ENCODE data around the gene OR10H5.
"Not testable (repeated sequence)": the region's sequence is repeated elsewhere in the genome, so short reads cannot be mapped to it uniquely, and the experiment has no call there.

The OR10H5 gene

DNA sequence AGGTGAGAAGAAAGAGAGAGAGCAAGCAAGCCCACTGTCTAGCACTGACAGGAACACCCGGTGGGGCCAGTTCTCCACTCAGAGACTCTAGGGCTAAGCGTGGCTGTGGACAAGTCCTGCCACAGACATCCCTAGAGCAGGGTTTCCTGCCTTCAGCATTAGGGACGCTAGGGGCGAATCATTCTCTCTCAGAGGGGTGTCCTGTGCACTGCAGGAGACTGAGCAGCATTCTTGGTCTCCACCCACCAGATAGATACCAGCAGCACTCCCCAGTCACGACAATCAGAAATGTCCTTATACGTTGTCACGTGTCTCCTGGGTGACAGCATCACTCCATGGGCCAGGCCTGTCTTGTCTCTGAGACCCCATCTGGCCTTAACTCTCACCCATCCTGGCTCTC is 26.5 kb downstream of the OR10H5 start:
- FAIRE-seq (no peak), DNase-seq (ENCODE audit: insufficient read length) (no peak)
- no peak for TF ChIP-seq POLR2AphosphoS5 (IDR thresholded peaks at IDR 0.05; ENCODE audit: low read depth, low read length)
- no peak for TF ChIP-seq TAF1 (IDR thresholded peaks at IDR 0.05; ENCODE audit: borderline replicate concordance, low read depth, low read length)
- no peak for TF ChIP-seq POLR2A (IDR thresholded peaks at IDR 0.05; ENCODE audit: low read depth, low read length)

DNA sequence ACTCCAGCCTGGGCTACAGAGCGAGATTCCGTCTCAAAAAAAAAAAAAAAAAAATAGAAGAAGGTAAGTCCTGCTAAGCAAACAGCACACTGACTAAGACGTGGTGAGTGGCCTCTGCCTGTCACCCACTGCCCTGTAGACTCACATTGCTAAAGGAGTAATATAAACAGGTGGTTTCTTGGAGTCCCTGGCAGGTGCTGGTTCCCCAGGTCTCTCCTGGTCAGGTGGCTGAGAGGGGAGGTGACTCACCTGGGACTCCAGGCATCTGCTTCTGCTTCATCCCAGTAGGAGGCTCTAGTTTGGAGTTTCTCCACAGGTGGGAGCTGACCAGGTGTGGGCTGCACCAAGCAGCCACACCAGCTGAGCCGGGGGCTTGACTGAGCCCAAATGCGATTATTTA is 27.8 kb downstream of the OR10H5 start, which contains the start of gene OR10H1:
Gene OR10H1 (minus strand): TSS at position 359 of the 400 bp plus-strand sequence. CDS start 7,627 bp downstream, outside the sequence.
- no peak for FAIRE-seq
- no peak for DNase-seq (ENCODE audit: insufficient read length)
- TF ChIP-seq POLR2AphosphoS5 (IDR thresholded peaks at IDR 0.05; ENCODE audit: low read depth, low read length), result no peak
- TF ChIP-seq TAF1 (IDR thresholded peaks at IDR 0.05; ENCODE audit: borderline replicate concordance, low read depth, low read length), result no peak
- TF ChIP-seq POLR2A (IDR thresholded peaks at IDR 0.05; ENCODE audit: low read depth, low read length), result no peak

DNA sequence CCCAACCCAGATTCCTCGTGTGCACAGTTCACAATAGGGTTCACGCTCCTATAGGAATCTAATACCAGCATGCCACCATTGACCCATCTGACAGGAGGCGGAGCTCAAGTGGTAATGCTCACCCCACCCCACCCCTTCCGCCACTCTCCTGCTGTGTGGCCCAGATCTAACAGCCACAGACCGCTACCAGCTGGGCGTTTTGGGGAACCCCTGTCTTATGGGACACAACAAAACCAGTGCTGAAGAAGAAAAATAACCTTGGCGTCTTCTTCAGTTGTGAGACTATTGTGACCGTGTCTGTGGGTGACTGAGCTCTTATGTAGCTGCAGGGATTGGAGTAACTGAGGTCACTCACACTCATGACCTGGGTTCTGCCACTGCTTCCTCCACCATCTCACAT is 33.2 kb downstream of the OR10H5 start:
- no peak for DNase-seq (ENCODE audit: insufficient read length)
- no peak for FAIRE-seq
- TF ChIP-seq POLR2AphosphoS5 (IDR thresholded peaks at IDR 0.05; ENCODE audit: low read depth, low read length) (no peak), POLR2A (IDR thresholded peaks at IDR 0.05; ENCODE audit: low read depth, low read length) (no peak), TAF1 (IDR thresholded peaks at IDR 0.05; ENCODE audit: borderline replicate concordance, low read depth, low read length) (no peak)

DNA sequence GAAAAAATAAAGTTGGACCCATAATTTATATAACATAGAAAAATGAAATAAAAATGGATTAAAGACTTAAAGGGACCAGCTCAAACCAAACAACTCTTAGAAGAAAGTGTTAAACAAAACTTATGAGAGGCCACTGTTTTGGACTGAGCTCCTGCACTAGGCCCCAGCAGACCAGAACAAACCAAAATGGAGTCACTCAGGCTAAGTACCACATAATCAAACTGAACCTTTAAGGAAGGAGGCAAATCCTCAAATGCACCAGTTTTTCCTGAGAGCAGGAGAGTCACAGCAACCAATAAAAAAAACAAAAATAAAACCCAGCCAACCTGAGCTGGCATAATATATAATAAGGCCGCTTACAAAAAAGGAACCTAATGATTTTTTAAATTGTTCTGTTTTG is 38.3 kb downstream of the OR10H5 start:
- FAIRE-seq (no peak), DNase-seq (ENCODE audit: insufficient read length) (no peak)
- TF ChIP-seq TAF1 (IDR thresholded peaks at IDR 0.05; ENCODE audit: borderline replicate concordance, low read depth, low read length), result no peak
- TF ChIP-seq POLR2A (IDR thresholded peaks at IDR 0.05; ENCODE audit: low read depth, low read length), result no peak
- no peak for TF ChIP-seq POLR2AphosphoS5 (IDR thresholded peaks at IDR 0.05; ENCODE audit: low read depth, low read length)

DNA sequence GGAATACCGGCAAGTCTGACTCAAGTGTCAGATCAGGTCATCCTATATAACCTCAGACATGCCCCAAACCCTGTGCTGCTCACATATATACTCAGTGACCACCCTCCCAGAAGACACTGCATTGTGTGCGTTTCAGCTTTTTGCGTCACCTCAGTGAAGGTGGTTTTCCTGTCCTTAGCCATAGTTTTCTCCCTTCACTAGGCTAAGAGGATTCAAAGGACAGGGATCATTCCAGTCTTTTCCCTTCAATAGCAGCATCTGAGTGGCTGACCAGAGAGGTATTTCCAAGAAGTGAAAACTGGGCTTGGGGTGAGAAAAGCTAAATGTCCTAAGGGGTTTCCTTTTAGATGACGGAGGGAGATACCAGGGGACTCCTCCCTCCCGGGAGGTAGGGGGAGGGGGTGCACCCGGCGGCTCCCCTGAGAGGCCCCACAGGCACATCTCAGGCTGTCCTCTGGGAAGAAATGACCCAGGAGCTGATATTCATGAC is 40.7 kb downstream of the OR10H5 start:
- no peak for TF ChIP-seq TAF1 (IDR thresholded peaks at IDR 0.05; ENCODE audit: borderline replicate concordance, low read depth, low read length)
- no peak for TF ChIP-seq POLR2A (IDR thresholded peaks at IDR 0.05; ENCODE audit: low read depth, low read length)
- no peak for TF ChIP-seq POLR2AphosphoS5 (IDR thresholded peaks at IDR 0.05; ENCODE audit: low read depth, low read length)
- FAIRE-seq (no peak), DNase-seq (ENCODE audit: insufficient read length) (no peak)

DNA sequence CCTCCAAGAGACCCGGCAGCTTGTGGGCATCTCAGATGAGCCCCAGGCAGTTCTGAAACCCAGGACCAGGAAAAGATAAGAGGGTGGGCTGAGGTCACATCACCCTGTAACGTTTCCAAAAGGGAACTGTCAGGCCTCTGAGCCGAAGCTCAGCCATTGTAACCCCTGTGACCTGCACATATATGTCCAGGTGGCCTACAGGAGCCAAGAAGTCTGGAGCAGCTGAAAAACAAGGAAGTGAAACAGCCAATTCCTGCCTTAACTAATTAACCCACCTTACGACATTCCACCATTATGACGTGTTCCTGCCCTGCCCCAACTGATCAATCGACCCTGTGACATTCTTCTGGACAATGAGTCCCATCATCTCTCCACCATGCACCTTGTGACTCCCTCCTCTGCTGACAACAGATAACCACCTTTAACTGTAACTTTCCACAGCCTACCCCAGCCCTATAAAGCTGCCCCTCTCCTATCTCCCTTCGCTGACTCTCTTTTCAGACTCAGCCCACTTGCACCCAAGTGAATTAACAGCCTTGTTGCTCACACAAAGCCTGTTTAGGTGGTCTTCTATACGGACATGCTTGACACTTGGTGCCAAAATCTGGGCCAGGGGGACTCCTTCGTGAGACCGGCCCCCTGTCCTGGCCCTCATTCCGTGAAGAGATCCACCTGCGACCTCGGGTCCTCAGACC is 41.3 kb downstream of the OR10H5 start:
- FAIRE-seq; DNase-seq (ENCODE audit: insufficient read length): not testable (repeated sequence)

DNA sequence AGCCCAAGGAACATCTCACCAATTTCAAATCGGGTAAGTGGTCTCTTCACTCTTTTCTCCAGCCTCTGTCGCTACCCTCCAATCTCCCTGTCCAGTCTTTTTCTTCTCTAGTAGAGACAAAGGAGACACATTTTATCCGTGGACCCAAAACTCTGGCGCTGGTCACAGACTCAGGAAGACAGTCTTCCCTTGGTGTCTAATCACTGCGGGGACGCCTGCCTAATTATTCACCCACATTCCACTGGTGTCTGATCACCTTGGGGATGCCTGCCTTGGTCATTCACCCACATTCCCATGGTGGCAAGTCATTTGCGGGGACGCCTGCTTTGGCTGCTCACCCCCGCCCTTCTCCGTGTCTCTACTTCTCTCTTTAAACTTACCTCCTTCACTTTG is 41.8 kb downstream of the OR10H5 start:
- DNase-seq (ENCODE audit: insufficient read length) (no peak), FAIRE-seq (no peak)
- no peak for TF ChIP-seq POLR2A (IDR thresholded peaks at IDR 0.05; ENCODE audit: low read depth, low read length)
- TF ChIP-seq TAF1 (IDR thresholded peaks at IDR 0.05; ENCODE audit: borderline replicate concordance, low read depth, low read length), result no peak
- TF ChIP-seq POLR2AphosphoS5 (IDR thresholded peaks at IDR 0.05; ENCODE audit: low read depth, low read length), result no peak

DNA sequence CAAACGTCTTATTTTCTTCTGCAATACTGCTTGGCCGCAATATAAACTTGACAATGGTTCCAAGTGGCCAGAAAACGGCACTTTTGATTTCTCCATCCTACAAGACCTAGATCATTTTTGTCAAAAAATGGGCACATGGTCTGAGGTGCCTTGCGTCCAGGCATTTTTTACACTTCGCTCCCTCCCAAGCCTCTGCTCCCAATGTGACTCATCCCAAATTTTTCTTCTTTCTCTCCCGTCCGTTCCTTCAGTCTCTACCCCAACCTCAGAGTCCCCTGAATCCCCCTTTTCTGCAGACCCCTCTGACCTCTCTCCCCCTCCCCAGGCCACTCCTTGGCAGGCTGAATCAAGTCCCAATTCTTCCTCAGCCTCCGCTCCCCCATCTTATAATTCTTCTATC is 42.3 kb downstream of the OR10H5 start:
- FAIRE-seq (no peak), DNase-seq (ENCODE audit: insufficient read length) (no peak)
- TF ChIP-seq POLR2AphosphoS5 (IDR thresholded peaks at IDR 0.05; ENCODE audit: low read depth, low read length), result no peak
- no peak for TF ChIP-seq TAF1 (IDR thresholded peaks at IDR 0.05; ENCODE audit: borderline replicate concordance, low read depth, low read length)

DNA sequence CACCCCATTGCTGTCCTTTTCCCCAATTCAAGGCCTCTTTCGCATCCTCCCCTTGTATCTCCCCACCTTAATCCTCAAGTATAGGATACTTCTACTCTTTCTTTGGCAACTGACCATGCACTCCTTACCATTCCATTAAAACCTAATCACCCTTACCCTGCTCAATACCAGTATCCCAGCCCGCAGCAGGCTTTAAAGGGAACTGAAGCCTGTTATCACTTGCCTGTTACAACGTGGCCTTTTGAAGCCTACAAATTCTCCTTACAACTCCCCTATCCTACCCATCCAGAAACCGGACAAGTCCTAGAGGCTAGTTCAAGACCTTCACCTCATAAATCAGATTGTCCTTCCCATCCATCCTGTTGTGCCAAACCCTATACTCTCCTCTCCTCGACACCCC is 44.2 kb downstream of the OR10H5 start:
- no peak for TF ChIP-seq POLR2A (IDR thresholded peaks at IDR 0.05; ENCODE audit: low read depth, low read length)
- TF ChIP-seq POLR2AphosphoS5 (IDR thresholded peaks at IDR 0.05; ENCODE audit: low read depth, low read length), result no peak
- TF ChIP-seq TAF1 (IDR thresholded peaks at IDR 0.05; ENCODE audit: borderline replicate concordance, low read depth, low read length), result no peak
- DNase-seq (ENCODE audit: insufficient read length) (no peak), FAIRE-seq (no peak)

DNA sequence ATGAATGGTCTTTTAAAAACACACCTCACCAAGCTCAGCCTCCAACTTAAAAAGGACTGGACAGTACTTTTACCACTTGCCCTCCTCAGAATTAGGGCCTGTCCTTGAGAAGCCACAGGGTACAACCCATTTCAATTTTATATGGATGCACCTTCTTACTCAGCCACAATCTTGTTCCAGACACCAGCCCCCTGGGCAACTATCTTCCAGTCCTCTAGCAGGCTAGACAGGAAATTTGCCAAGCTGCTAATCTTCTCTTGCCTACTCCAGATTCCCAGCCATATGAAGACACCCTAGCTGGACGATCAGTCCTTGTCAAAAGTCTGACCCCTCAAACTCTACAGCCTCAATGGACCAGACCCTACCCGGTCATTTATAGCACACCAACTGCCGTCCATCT is 46.8 kb downstream of the OR10H5 start:
- not testable (repeated sequence) for FAIRE-seq

DNA sequence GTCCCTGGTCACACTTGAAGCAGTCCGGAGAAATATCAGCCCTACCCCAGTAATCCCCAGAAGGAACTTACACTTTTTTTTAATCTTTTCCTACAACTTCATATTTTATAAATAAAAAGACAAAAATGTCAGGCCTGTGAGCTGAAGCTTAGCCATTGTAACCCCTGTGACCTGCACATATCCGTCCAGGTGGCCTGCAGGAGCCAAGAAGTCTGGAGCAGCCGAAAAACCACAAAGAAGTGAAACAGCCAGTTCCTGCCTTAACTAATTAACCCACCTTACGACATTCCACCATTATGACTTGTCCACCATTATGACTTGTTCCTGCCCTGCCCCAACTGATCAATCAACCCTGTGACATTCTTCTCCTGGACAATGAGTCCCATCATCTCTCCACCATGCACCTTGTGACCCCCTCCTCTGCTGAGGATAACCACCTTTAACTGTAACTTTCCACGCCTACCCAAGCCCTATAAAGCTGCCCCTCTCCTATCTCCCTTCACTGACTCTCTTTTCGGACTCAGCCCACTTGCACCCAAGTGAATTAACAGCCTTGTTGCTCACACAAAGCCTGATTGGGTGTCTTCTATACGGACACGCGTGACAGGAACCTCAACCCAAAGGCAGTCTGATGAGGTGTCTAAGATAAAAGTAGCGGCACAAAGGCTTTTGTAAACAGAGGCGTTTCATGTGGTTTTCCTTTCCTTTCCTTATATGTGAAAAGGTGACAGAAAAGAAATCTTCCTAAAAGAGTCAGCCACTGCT is 48.3 kb downstream of the OR10H5 start:
- FAIRE-seq; DNase-seq (ENCODE audit: insufficient read length): not testable (repeated sequence)

More for the DNA sequence above, 46.8 kb downstream of the OR10H5 start:
- not testable (repeated sequence) for DNase-seq (ENCODE audit: insufficient read length)

DNA sequence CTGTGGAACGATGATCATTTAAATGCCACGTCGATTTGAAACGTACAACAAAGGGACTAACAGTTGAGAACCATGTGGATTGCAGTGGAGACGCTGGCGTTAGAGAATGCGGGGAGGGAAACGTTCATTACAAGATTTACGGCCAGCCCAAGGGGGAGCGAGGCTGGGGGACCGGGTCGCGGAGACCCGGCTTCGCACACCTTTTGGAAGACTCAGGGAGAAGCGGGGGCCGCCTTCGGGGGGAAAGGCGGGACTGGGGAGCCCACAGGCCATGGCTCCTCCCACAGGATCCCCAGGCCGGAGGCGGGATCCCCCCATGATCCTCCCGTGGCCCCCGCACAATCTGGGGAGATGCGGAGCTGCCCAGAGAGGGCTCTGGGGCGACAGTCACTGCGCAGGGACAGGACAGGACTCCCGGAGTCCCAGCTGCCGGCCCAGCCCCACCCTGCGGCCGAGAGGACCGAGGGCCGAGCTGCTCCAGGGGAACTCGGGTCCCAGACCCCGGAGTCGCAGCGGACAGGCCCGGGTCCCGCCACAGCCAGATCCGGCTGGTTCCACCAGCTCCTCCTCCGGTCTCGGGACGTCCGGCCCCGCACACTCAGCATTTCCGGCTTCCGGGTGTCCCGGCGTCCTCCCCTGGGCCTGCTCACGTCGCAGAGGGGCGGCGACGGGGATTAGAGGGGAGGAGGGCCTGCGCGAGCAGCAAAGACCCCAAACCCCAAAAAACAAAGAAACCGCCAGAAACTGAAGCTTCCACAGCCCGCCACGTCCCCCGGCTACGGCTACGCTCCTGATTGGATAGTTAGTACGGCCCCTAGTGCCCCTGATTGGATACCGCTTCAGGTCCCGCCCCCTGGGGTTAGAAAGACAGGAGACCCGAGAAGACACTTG is 49.1 kb downstream of the OR10H5 start:
- peak; percentile 87 for FAIRE-seq
- TF ChIP-seq POLR2AphosphoS5 (IDR thresholded peaks at IDR 0.05; ENCODE audit: low read depth, low read length), result peak; percentile 63; the same call in 1 of the 2 replicates
- peak; percentile 90 for TF ChIP-seq POLR2A (IDR thresholded peaks at IDR 0.05; ENCODE audit: low read depth, low read length)
- TF ChIP-seq TAF1 (IDR thresholded peaks at IDR 0.05; ENCODE audit: borderline replicate concordance, low read depth, low read length), result peak; percentile 58; the same call in 1 of the 2 replicates
- peak; percentile 82 for DNase-seq (ENCODE audit: insufficient read length)
